ENCODE measurements around the gene RNF223.

RNF223 gene

DNA sequence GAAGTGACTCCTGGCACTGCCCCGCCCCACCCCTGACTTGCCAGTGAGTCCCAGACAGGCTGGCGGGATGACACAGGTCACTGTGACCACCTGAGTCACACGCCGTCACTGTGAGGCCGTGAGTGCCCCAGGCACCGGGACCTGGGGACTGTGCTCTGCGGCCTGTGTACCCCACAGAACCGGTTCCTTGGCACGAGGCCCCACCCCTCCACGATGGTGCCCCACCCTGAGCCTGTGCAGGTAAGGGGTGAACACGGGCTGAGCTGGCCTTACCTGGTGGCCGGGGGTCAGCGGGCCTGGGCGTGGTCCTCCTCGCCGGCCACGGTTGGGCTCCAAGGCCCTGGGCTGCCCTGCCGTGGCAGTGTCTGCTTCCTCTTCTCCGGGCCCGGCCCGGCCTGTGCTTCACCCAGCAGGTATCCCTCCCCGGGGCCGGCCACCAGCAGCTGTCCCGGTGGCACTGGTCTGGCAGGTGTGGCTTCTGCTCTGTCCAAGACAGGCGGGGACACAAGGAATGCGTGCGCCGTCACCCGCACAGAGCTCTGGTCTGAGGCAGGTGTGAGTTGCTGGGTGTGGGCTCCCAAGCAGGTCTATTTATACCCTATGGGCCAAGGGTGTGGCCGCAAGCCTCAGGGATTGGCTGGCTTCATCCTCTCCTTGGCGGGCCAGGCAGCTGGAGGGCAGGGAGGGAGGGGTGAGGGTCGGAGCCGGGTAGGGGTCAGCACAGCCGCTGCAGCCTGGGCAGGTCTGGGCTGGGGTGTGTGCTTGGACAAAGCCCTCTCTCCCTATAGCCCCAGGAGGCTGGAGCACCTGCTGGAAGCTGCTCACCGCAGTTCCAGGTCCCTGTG lies at the start of gene RNF223:
Gene RNF223, minus strand, starts transcription at position 564 of the 845 bp plus-strand sequence. CDS start 1,740 bp downstream, outside the sequence.
- DNase-seq (ENCODE audit: low read depth in 2 of 2, low spot score in 1 of 2): no peak

- no peak for DNase-seq (ENCODE audit: low read depth in 2 of 2, low spot score in 1 of 2)
These were observed 48.9 kb upstream of the RNF223 start for GRCh38 chr1:1122981-1123480.

- DNase-seq (ENCODE audit: low read depth in 2 of 2, low spot score in 1 of 2): peak; percentile 68 to 69
These were observed 48.1 kb upstream of the RNF223 start for GRCh38 chr1:1122078-1122811.

GRCh38 chr1:1121611-1122077 lies 47.5 kb upstream of the RNF223 start:
- no peak for DNase-seq (ENCODE audit: low read depth in 2 of 2, low spot score in 1 of 2)

DNA sequence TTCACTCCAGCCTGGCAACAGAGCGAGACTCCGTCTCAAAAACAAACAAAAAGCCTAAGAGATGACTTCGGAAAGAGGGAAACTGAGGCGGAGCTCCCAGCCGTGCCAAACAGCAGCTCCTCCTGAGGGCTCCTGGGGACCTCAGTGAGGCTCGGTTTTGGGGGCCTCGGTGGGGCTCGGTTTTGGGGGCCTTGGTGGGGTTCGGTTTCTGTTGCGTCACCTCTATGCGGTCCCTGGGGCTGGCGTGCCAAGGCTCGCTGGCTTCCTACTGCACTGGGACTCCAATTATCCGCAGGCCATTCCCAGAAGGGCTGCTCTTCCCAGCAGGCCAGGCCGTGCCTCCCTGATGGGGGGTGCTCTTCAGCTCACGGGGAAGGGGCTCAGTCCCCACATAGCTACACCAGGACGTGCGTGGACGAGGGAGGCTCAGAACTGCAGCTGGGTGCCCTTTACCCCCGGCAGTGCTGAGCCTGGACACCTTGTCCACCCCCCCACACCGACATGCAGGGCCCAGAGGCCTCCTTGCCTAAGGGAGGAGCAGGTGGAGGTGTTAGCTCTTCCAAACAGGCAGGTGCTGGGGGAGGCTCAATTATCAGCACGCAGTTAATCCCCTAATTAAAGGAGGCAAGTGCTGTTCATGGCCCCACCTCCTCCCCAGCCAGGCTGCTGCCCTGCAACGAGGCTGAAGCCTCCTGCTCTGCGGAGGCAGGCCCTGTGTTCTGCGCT lies 46.9 kb upstream of the RNF223 start:
- no peak for DNase-seq (ENCODE audit: low read depth in 2 of 2, low spot score in 1 of 2)

DNA sequence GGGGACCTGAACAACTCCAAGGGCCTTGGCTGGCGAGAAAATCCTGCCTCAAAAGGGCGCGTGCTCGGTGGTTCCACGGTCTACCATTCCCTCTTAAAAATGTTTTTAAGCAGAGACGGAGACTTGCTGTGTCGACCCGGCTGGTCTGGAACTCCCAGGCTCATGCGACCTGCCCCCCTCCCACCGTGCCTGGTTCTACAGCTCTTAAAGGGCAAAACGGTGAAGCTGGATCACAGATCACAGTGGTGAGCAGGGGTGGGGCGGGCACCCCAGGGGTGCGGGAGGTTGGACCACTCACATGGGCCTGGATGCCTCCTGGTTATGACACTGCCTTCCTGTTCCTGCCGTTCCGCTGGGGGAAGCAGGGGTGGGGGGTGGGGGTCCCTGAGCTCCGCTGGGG lies 46.0 kb upstream of the RNF223 start:
- DNase-seq (ENCODE audit: low read depth in 2 of 2, low spot score in 1 of 2): no peak

- DNase-seq (ENCODE audit: low read depth in 2 of 2, low spot score in 1 of 2): no peak
These were observed 45.3 kb upstream of the RNF223 start for GRCh38 chr1:1119272-1119890.

DNA sequence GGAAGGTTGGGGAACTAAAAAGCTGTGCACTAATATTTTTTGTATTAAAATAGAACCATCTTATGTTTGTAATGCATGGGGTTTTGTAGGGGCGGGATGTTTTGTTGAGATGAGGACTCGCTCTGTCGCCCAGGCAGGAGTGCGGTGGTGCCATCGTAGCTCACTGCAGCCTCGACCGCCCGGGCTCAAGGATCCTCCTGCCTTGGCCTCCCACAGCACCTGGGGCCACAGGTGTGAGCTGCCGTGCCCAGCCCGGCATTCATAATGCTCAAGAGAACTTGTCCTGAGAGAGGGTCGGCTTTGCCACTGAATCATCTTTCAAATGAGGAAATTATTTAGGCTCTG lies 44.7 kb upstream of the RNF223 start:
- DNase-seq (ENCODE audit: low read depth in 2 of 2, low spot score in 1 of 2): no peak

GRCh38 chr1:1118011-1118875 lies 44.1 kb upstream of the RNF223 start:
- DNase-seq (ENCODE audit: low read depth in 2 of 2, low spot score in 1 of 2): no peak

DNA sequence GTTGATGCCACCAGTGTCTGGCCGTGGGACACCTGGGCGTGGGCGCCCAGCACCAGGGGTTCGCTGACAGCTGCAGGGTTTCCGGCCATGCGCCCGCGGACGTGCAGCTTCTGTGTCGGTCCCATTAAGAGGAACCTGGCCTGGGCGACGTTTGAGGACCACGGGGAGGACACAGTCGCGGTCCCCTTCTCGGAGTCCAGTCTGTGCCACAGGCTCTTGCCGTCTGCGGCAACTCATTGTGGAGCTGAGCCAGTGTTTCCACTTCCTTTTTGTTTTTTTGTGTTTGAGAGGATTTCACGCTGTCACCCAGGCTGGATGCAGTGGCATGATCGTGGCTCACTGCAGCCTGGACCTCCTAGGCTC lies 43.3 kb upstream of the RNF223 start:
- DNase-seq (ENCODE audit: low read depth in 2 of 2, low spot score in 1 of 2): no peak

DNA sequence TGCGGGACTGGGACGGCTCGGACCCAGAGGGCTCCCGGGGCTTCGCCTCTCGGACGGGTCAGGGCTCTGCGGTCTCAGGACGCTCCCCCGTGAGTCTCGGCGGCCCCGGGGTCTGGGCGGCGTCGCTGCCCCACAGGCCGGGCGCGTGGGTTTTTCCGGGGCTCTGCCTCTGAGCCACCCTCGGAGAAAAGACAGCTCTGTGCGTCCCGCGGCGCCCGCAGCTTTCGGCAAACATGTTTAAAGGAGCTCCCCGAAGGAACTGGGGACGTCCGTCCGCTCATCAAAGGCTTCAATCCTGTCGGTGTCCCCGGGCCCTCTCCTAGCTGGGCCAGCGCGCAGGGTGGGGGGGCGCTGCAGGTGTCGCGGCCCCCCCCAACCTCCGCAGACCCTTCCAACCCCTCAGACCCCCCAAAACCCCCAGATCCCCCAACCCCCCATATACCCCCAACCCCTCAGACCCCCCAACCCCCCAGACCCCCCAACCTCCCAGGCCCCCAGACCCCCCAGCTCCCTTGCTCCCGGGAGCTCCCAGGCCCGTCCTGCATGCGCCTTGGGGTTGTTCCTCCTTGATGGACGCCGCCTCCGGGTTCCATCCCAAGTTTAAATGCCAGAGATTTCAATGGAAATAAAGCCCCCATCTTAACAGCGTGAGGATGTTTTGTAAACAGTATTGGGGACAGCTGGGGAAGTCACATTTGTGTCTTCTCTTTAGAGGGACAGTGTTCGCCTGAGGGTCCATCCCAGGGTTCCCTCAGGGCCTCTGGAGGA lies 42.8 kb upstream of the RNF223 start:
- DNase-seq (ENCODE audit: low read depth in 2 of 2, low spot score in 1 of 2): peak in 1 of 2 donors; percentile 15

DNA sequence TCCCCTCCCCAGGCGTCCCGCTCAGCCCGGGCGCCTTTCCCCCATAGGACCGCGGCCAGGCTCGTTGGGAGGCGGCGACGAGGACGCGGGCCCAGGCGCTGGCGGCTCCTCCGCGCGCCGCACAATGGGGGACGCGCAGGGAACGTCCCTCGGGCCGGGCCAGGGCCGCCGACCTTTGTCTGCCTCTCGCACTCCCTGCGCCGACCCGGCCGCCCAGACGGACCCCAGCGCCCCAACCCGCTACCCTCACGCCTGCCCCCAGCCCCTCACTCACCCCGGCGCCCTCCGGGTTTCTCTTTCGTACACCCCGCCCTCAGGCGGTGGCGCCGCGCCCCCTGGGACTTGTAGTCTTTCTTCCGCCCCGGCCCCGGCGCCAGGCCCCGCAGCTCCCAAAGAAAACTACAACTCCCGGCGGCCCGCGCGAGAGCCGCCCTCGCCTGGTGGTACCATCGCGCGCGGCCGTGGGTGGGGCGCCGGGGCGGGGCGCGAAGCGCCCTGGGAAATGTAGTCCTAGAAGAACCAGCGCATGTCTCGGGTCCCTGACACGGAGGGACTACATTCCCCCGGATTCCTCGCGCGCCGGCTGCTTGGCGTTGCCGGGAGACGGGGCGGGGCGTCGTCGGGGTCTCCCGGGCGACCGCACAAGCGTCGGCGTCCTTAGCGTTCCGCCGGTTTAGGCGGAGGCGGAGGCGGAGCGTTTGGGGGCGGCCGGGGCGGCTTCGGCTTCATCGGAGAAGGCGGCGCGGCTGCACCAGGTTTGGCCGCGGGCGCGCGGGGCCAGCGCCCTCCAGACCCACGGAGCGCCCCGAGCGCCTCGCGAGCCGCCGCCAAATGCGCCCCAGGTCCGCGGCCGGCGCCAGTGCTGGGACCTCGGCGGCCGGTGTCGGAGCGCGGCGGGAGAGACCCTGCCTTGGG lies 41.9 kb upstream of the RNF223 start, which contains the start of gene C1orf159:
Gene C1orf159, minus strand, starts transcription at position 304 of the 915 bp plus-strand sequence. CDS start 24,546 bp downstream, outside the sequence.
- DNase-seq (ENCODE audit: low read depth in 2 of 2, low spot score in 1 of 2): peak; percentile 94 to 99

DNA sequence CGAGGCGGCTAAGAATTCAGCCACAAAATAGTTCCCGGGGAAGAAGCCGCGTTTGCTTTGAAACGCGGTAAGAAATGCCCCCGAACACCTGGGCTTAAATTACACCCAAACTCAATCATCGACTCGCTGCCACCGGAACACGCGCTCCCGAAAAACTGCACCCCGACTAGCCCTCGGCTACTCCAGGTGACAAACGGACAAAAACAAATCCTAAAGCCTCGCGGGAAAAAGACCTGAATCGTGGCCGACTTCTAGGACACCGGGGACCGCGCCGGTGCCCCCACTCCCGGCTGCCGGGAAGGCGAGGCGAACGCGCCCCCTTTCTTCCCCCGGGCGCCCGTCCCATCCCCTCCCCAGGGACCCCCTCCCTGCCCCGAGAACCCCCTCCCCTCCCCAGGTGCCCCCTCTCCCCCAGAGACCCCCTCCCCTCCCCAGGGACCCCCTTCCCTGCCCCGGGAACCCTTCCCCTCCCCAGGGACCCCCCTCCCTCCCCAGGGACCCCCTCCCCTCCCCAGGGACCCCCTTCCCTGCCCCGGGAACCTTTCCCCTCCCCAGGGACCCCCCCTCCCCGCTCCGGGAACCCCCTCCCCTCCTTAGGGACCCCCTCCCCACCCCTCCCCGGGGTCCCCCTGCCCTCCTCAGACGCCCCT lies 41.2 kb upstream of the RNF223 start:
- DNase-seq (ENCODE audit: low read depth in 2 of 2, low spot score in 1 of 2): no peak

DNA sequence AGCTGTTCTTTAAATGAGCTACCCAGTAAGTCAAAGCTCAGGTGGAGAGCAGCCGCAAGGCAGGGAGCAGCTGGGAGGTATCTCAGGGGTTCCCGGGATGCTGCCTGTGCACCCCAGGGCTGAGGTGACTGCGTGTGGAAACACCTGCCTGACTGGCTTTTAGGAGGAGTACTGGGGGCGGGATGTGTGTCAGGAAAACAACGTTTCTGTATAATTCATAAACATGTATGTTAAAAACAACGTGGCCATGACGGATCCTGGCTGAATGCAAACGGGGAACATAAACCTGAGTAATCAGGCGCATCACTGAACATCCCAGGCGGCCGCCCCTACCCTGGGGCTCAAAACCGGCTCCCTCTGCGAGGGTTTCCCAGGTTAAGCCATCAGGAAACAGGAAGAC lies 40.3 kb upstream of the RNF223 start:
- no peak for DNase-seq (ENCODE audit: low read depth in 2 of 2, low spot score in 1 of 2)

DNA sequence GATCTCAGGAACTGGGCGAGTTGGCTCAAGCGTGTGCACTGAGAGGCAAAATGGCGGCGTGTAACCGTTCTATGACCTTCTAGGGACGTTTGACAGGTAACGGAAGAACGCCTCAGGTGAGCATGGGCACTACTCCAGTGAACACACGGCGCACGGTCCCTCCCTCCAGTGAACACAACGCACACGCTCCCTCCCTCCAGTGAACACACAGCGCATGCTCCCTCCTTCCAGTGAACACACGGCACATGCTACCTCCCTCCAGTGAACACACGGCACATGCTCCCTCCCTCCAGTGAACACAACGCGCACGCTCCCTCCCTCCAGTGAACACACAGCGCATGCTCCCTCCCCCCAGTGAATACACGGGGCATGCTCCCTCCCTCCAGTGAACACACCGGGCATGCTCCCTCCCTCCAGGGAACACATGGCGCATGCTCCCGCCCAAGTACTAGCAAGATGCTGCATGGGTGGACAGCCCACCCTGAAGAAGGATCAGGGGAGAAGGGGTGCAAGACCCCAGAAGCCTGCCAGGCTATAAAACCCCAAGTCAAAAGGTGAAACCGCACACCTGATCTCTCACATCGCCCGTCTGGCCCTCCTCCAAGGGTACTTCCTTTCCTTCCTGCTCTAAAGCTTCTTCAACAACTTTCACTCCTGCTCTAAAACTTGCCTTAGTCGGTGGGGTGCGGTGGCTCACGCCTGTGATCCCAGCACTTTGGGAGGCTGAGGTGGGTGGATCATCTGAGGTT lies 38.3 kb upstream of the RNF223 start:
- no peak for DNase-seq (ENCODE audit: low read depth in 2 of 2, low spot score in 1 of 2)

GRCh38 chr1:1111516-1112236 lies 37.6 kb upstream of the RNF223 start:
- DNase-seq (ENCODE audit: low read depth in 2 of 2, low spot score in 1 of 2): no peak

Measured in stimulated activated CD8-positive, alpha-beta memory T cell treated with anti-CD3 and anti-CD28 coated beads, Interleukin-4, amount 100 ng/mL, for 4 hours (primary cell).